ENCODE measurements around the gene NUP205.

- TF ChIP-seq CTCF (IDR thresholded peaks at IDR 0.05; ENCODE audit: low read depth, low read length) (no peak), POLR2A (IDR thresholded peaks at IDR 0.05; ENCODE audit: extremely low read depth, insufficient read length) (no peak), MYC (IDR thresholded peaks at IDR 0.05; ENCODE audit: low read depth, low read length) (no peak)
Measured at GRCh38 chr7:135523146-135523545, 34.6 kb upstream of the NUP205 start.
